Keratinocyte (primary cell): ENCODE results near the gene APLF. TPM values are rescaled to one million over a fixed set of nuclear protein-coding genes. Genes with fewer than 3 reads are reported as not detected.

ENCODE experiments used
- DNase-seq: peaks from one replicate; pipeline ENCODE4 v3.0.0-alpha.2; 2011; ENCODE audit warnings: low read depth, missing footprints, low spot score
- FAIRE-seq: peaks from 2 replicates; lab custom pipeline; 2011; peaks lifted over from hg19 to GRCh38; lab: Jason Lieb, UNC
- H2AFZ ChIP-seq: 2 replicates; pipeline ENCODE4 v1.6.0; 2012; ENCODE audit warnings: low read length, control low read depth, inconsistent platforms; ENCODE audit not compliant: control insufficient read depth
- H3K27ac ChIP-seq: 2 replicates; pipeline ENCODE4 v1.5.1; 2011; ENCODE audit warnings: low read length; ENCODE audit not compliant: control insufficient read depth, insufficient read depth
- H3K27me3 ChIP-seq: 3 replicates; pipeline ENCODE4 v1.6.0; 2011; ENCODE audit warnings: low read length; ENCODE audit not compliant: control insufficient read depth, insufficient read depth; ENCODE audit errors: extremely low read depth
- H3K36me3 ChIP-seq, 2 experiments: 2 replicates in 1 of 2; 3 replicates in 1 of 2; pipeline ENCODE4 v1.5.1; 2011; ENCODE audit warnings: low read length in 2 of 2, mild to moderate bottlenecking in 1 of 2; ENCODE audit not compliant: control insufficient read depth in 2 of 2, insufficient read depth in 2 of 2; ENCODE audit errors: extremely low read depth in 1 of 2
- H3K4me1 ChIP-seq: 3 replicates; pipeline ENCODE4 v1.5.1; 2011; ENCODE audit warnings: low read length; ENCODE audit not compliant: control insufficient read depth, insufficient read depth; ENCODE audit errors: extremely low read depth
- H3K4me2 ChIP-seq: 3 replicates; pipeline ENCODE4 v1.6.0; 2011; ENCODE audit warnings: low read depth, low read length; ENCODE audit not compliant: control insufficient read depth, insufficient read depth; ENCODE audit errors: extremely low read depth
- H3K4me3 ChIP-seq, 3 experiments: fragments of 200-600 bp in 1 of 3; sonication (generic) in 1 of 3; 2 replicates in 2 of 3; 3 replicates in 1 of 3; pipeline ENCODE4 v1.5.1; 2011 to 2016; ENCODE audit warnings: low read length in 3 of 3, mild to moderate bottlenecking in 3 of 3, control low read depth in 2 of 3, inconsistent platforms in 1 of 3, low read depth in 1 of 3, mixed read lengths in 1 of 3, mixed run types in 1 of 3, moderate library complexity in 1 of 3; ENCODE audit not compliant: control insufficient read depth in 2 of 3, insufficient read depth in 2 of 3; ENCODE audit errors: extremely low read depth in 1 of 3
- H3K79me2 ChIP-seq: 2 replicates; pipeline ENCODE4 v1.6.0; 2012; ENCODE audit warnings: low read length; ENCODE audit not compliant: control insufficient read depth, insufficient read depth
- H3K9ac ChIP-seq: 3 replicates; pipeline ENCODE4 v1.6.0; 2011; ENCODE audit warnings: low read length; ENCODE audit not compliant: control insufficient read depth, insufficient read depth; ENCODE audit errors: extremely low read depth
- H3K9me1 ChIP-seq: 3 replicates; pipeline ENCODE4 v1.6.0; 2011; ENCODE audit warnings: low read length; ENCODE audit not compliant: control insufficient read depth, insufficient read depth; ENCODE audit errors: extremely low read depth
- H3K9me3 ChIP-seq: 2 replicates; pipeline ENCODE4 v1.5.1; 2012; ENCODE audit warnings: low read depth, low read length; ENCODE audit not compliant: control insufficient read depth
- H4K20me1 ChIP-seq: 3 replicates; pipeline ENCODE4 v1.6.0; 2011; ENCODE audit warnings: low read length; ENCODE audit not compliant: control insufficient read depth, insufficient read depth; ENCODE audit errors: extremely low read depth
- EZH2 ChIP-seq: IDR thresholded peaks from one replicate; pipeline ENCODE4 v1.6.1; 2012; ENCODE audit warnings: inconsistent platforms, mild to moderate bottlenecking, low read length, moderate library complexity
- dilution Hi-C: fragments of 300-500 bp; cut with MboI; formaldehyde crosslinking; loops from one replicate; pipeline ENCODE4 v1.7.0; 2020; ENCODE audit warnings: low sequenced_read_pairs; ENCODE audit not compliant: extremely low pct_ligation_motif_present
- polyA plus RNA-seq, 5 experiments: library from polyadenylated mRNA; depleted of rRNA in 3 of 5; stranded (reverse) in 3 of 5; stranded (forward) in 1 of 5; unstranded in 1 of 5; fragments of >200 nt; gene quantifications; 1 replicate in 1 of 5; 2 replicates in 3 of 5; 3 replicates in 1 of 5; pipeline versions ENCODE4 v1.2.1 to v1.2.3, GENCODE V29; 2011 to 2012; ENCODE audit warnings: missing spikeins in 2 of 5, low read depth in 1 of 5, low replicate concordance in 1 of 5
- TF ChIP-seq, protein P1 (sequence below), 3 experiments: IDR thresholded peaks in 1 of 3; conservative IDR thresholded peaks in 1 of 3; optimal IDR thresholded peaks in 1 of 3; 2 replicates in 2 of 3; 3 replicates in 1 of 3; pipeline versions ENCODE3 to v1.5.1; 2011; ENCODE audit warnings: low read length in 3 of 3, mild to moderate bottlenecking in 3 of 3, moderate library complexity in 2 of 3, control low read depth in 1 of 3, inconsistent platforms in 1 of 3; ENCODE audit not compliant: insufficient read depth in 2 of 3; ENCODE audit errors: extremely low read depth in 1 of 3

Gene APLF
- polyA plus RNA-seq, 1 donor (not counting 4 experiments of a cell fraction or from before 2014, with no cell fraction given), result 3.0 TPM

DNA sequence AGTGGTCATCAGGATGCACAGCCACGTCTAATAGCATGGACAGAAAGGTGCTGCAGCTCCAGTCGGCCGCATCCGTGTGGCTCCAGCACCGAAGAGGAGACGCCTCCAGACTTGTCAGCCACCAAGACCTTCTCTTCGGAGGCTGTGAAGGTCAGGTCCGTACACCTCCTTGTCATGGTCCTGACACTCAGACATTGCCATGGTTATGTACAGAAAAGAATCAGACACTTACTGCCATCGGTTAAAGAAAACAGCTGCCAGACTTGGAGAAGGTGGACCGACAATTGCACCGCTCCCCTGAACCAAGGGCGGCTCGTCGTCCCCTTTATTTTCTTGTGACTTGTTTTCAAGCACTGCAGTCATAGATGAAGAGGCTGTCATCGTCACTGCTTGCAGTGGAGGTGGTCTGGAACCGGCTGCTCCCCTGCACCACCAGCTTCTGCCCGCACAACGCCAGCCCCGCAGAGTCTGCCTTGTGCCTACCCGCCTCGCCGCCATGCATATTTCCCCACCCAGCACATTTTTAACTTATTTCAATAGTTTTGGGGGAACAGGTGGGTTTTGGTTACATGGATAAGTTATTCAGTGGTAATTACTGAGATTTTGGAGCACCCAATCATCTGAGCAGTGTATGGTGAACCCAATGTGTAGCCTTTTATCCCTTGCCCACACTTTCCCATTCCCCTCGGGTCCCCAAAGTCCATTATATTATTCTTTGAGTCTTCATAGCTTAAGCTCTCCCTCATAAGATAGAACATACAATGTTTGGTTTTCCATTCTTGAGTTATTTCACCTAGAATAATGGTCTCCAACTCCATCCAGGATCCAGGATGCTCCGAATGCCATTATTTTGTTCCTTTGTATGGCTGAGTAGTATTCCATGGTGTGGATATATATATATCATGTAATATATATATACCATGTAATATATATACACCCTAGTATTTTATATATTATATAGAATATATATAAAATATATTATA is 18.4 kb upstream of the APLF start:
- Histone ChIP-seq H3K9me3 (no peaks in the 10 kb centered on the region), H3K27ac (no peak overlapping the region), H3K4me3 (no peak overlapping the region), H3K4me1 (no peaks in the 10 kb centered on the region), H3K79me2 (no peaks in the 10 kb centered on the region), H3K27me3 (no peaks in the 10 kb centered on the region), H3K36me3 (no peaks in the 10 kb centered on the region), H2AFZ (no peak overlapping the region), H4K20me1 (no peaks in the 10 kb centered on the region), H3K9ac (no peak overlapping the region), H3K4me2 (no peak overlapping the region), H3K9me1 (no peaks in the 10 kb centered on the region)
- no peak for TF ChIP-seq EZH2
- TF ChIP-seq, protein P1, sequence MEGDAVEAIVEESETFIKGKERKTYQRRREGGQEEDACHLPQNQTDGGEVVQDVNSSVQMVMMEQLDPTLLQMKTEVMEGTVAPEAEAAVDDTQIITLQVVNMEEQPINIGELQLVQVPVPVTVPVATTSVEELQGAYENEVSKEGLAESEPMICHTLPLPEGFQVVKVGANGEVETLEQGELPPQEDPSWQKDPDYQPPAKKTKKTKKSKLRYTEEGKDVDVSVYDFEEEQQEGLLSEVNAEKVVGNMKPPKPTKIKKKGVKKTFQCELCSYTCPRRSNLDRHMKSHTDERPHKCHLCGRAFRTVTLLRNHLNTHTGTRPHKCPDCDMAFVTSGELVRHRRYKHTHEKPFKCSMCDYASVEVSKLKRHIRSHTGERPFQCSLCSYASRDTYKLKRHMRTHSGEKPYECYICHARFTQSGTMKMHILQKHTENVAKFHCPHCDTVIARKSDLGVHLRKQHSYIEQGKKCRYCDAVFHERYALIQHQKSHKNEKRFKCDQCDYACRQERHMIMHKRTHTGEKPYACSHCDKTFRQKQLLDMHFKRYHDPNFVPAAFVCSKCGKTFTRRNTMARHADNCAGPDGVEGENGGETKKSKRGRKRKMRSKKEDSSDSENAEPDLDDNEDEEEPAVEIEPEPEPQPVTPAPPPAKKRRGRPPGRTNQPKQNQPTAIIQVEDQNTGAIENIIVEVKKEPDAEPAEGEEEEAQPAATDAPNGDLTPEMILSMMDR (optimal IDR thresholded peaks at IDR 0.05 in 1 of 3, IDR thresholded peaks at IDR 0.05 in 1 of 3, conservative IDR thresholded peaks at IDR 0.05 in 1 of 3; ENCODE audit: extremely low read depth in 1 of 3, insufficient read depth in 2 of 3, low read length in 3 of 3), result no peak
- DNase-seq, result no peak
- dilution Hi-C loops, result no loop called here
- no peak for FAIRE-seq

DNA sequence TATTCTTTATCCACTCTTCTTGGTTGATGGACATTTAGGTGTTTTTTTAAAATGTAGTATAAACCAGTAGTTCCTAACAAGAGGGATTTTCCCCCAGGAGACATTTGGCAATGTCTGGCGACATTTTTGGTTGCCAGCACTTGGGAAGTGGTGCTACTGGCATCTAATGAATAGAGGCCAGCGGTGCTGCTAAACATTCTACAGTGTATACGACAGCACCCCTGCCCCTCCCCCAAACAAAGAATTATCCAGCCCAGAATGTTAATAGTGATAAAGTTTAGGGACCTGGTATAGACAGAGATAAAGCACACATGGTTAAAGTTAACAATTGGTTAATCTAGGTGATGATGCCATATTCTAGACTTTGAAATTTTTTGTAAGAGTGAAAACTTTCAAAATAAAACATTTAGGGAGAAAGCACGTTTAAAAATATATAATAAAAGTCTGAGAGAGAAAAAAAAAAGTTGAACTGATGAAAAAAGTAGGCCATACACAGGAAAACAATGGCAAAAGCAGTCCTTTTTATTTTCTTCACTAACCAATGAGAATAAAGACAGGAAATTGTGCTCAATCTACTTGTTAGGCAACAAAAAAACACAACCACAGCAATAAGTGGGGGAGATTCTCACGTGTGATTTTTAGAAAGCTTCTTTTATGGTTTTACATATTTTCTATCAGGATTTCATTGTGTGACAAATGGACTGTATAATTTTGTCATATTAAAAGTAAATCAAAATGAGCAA is 15.1 kb upstream of the APLF start:
- Histone ChIP-seq H4K20me1 (no peaks in the 10 kb centered on the region), H3K36me3 (no peaks in the 10 kb centered on the region), H3K4me1 (no peaks in the 10 kb centered on the region), H3K4me3 (no peak overlapping the region), H3K9me1 (no peaks in the 10 kb centered on the region), H3K9me3 (no peaks in the 10 kb centered on the region), H3K79me2 (no peaks in the 10 kb centered on the region), H3K27me3 (no peaks in the 10 kb centered on the region), H2AFZ (no peak overlapping the region), H3K9ac (no peak overlapping the region), H3K4me2 (no peak overlapping the region), H3K27ac (no peak overlapping the region)
- dilution Hi-C loops, result no loop called here
- no peak for TF ChIP-seq EZH2
- TF ChIP-seq, protein P1 (optimal IDR thresholded peaks at IDR 0.05 in 1 of 3, IDR thresholded peaks at IDR 0.05 in 1 of 3, conservative IDR thresholded peaks at IDR 0.05 in 1 of 3; ENCODE audit: extremely low read depth in 1 of 3, insufficient read depth in 2 of 3, low read length in 3 of 3), result no peak
- DNase-seq, result no peak
- no peak for FAIRE-seq
